GM23338 (cell line): ENCODE data around the gene BHLHE23. TPM values are rescaled to one million over a fixed set of nuclear protein-coding genes. Genes with fewer than 3 reads are reported as not detected.

Experiments
- ATAC-seq: fragments of 200-7000 bp; cut with Tn5 transposase; 3 replicates; pipeline ENCODE4 v1.9.1; 2020
- DNase-seq: peaks from one replicate; pipeline ENCODE4 v3.0.0-alpha.2; 2015; ENCODE audit warnings: low spot score
- H2AFZ ChIP-seq: fragments of 200-600 bp; sonication (generic); 2 replicates; pipeline ENCODE4 v1.8.0; 2016; ENCODE audit warnings: antibody characterized with exemption, mild to moderate bottlenecking, moderate library complexity
- H3F3A ChIP-seq: fragments of 200-600 bp; sonication (generic); replicated peaks from 2 replicates; pipeline ENCODE4 v1.8.0; 2017; ENCODE audit warnings: antibody characterized with exemption, mixed run types, low read depth
- H3K27ac ChIP-seq: fragments of 200-600 bp; sonication (generic); 2 replicates; pipeline ENCODE4 v1.6.1; 2016; ENCODE audit warnings: low read depth
- H3K27me3 ChIP-seq: fragments of 200-600 bp; sonication (generic); 2 replicates; pipeline ENCODE4 v1.8.0; 2016; ENCODE audit warnings: mild to moderate bottlenecking, mixed run types, moderate library complexity; ENCODE audit not compliant: insufficient read depth
- H3K36me3 ChIP-seq: fragments of 200-600 bp; sonication (generic); 2 replicates; pipeline ENCODE4 v1.8.0; 2016; ENCODE audit warnings: mild to moderate bottlenecking; ENCODE audit not compliant: insufficient read depth
- H3K4me1 ChIP-seq: fragments of 200-600 bp; sonication (generic); 2 replicates; pipeline ENCODE4 v1.8.0; 2016; ENCODE audit warnings: mild to moderate bottlenecking, moderate library complexity; ENCODE audit not compliant: insufficient read depth
- H3K4me2 ChIP-seq: fragments of 200-600 bp; sonication (generic); 2 replicates; pipeline ENCODE4 v1.7.1; 2017; ENCODE audit warnings: mixed run types
- H3K4me3 ChIP-seq: fragments of 200-600 bp; sonication (generic); 2 replicates; pipeline ENCODE4 v1.6.1; 2016; ENCODE audit warnings: mixed run types
- H3K79me2 ChIP-seq: fragments of 200-600 bp; sonication (generic); replicated peaks from 2 replicates; pipeline ENCODE4 v1.8.0; 2017; ENCODE audit warnings: mild to moderate bottlenecking; ENCODE audit not compliant: insufficient read depth
- H3K9me2 ChIP-seq: fragments of 200-600 bp; sonication (generic); 2 replicates; pipeline ENCODE4 v1.8.0; 2017; ENCODE audit not compliant: insufficient read depth
- H4K20me1 ChIP-seq: fragments of 200-600 bp; sonication (generic); replicated peaks from 2 replicates; pipeline ENCODE4 v1.8.0; 2017; ENCODE audit warnings: mild to moderate bottlenecking; ENCODE audit not compliant: insufficient read depth
- H3K27ac Mint-ChIP-seq: 2 replicates; pipeline ENCODE4 v1.8.0; 2020; ENCODE audit warnings: inconsistent platforms, mild to moderate bottlenecking, moderate library complexity, mixed read lengths
- H3K27me3 Mint-ChIP-seq: 3 replicates; pipeline ENCODE4 v1.8.0; 2022; ENCODE audit warnings: low read depth, mild to moderate bottlenecking, moderate library complexity, mixed read lengths, inconsistent platforms; ENCODE audit not compliant: insufficient read depth, poor library complexity
- H3K36me3 Mint-ChIP-seq: 3 replicates; pipeline ENCODE4 v1.8.0; 2021; ENCODE audit warnings: low read depth, mild to moderate bottlenecking, inconsistent platforms, moderate library complexity, mixed read lengths
- H3K4me1 Mint-ChIP-seq: 3 replicates; pipeline ENCODE4 v1.8.0; 2020; ENCODE audit warnings: mild to moderate bottlenecking, inconsistent platforms, mixed read lengths
- H3K4me3 Mint-ChIP-seq: 3 replicates; pipeline ENCODE4 v1.8.0; 2021; ENCODE audit warnings: moderate library complexity, mild to moderate bottlenecking, inconsistent platforms, mixed read lengths
- H3K9me3 Mint-ChIP-seq: 3 replicates; pipeline ENCODE4 v1.8.0; 2020; ENCODE audit warnings: moderate library complexity, mild to moderate bottlenecking, inconsistent platforms, mixed read lengths
- CREB1 ChIP-seq: fragments of 250-450 bp; sonication (Bioruptor Pico); IDR thresholded peaks from 2 replicates; pipeline ENCODE4 v1.5.0; 2020; ENCODE audit warnings: low read depth, mild to moderate bottlenecking, moderate library complexity
- CTCF ChIP-seq, 2 experiments: fragments of 200-600 bp in 1 of 2; sonication (generic) in 1 of 2; conservative IDR thresholded peaks; 2 replicates each; pipeline versions ENCODE4 v1.5.1 to v1.6.1; 2016 to 2017; ENCODE audit warnings: antibody characterized with exemption in 2 of 2, low read depth in 2 of 2, mild to moderate bottlenecking in 2 of 2, moderate library complexity in 1 of 2
- EZH2phosphoT487 ChIP-seq: fragments of 200-600 bp; sonication (generic); IDR thresholded peaks from one replicate; pipeline ENCODE4 v1.8.1; 2018; ENCODE audit warnings: antibody characterized with exemption; ENCODE audit not compliant: unreplicated experiment
- JUNB ChIP-seq: IDR thresholded peaks from one replicate; pipeline ENCODE4 v1.6.1; 2016; ENCODE audit warnings: antibody characterized with exemption; ENCODE audit not compliant: unreplicated experiment
- POLR2AphosphoS5 ChIP-seq: IDR thresholded peaks from 2 replicates; pipeline ENCODE4 v1.6.1; 2016; ENCODE audit warnings: antibody characterized with exemption, low read depth
- ZNF114 ChIP-seq: fragments of 250-450 bp; sonication (Bioruptor Pico); IDR thresholded peaks from 2 replicates; pipeline ENCODE4 v1.5.0; 2020; ENCODE audit warnings: mild to moderate bottlenecking, moderate library complexity
- ZNF331 ChIP-seq: fragments of 250-450 bp; sonication (Bioruptor Pico); IDR thresholded peaks from 2 replicates; pipeline ENCODE4 v1.5.0; 2020; ENCODE audit warnings: low read depth, mild to moderate bottlenecking, moderate library complexity
- ZNF462 ChIP-seq: fragments of 250-450 bp; sonication (Bioruptor Pico); IDR thresholded peaks from 2 replicates; pipeline ENCODE4 v1.5.0; 2020; ENCODE audit warnings: mild to moderate bottlenecking, moderate library complexity
- polyA plus RNA-seq: library from polyadenylated mRNA; unstranded; fragments of >200 nt; fragmentation: Nextera tagmentation; extraction: Ambion mirVana; gene quantifications from 2 replicates; pipeline ENCODE4 v1.2.1, GENCODE V29; 2016
- total RNA-seq: library from RNA; depleted of rRNA; stranded (reverse); fragments of >200 nt; shearing (Covaris generic); gene quantifications from 2 replicates; pipeline ENCODE4 v1.2.3, GENCODE V29; 2014

The BHLHE23 gene
- total and polyA plus RNA-seq, 2 experiments from 2014 or later, result 0.52 to 5.0 TPM

- TF ChIP-seq CTCF (conservative IDR thresholded peaks at IDR 0.05; ENCODE audit: low read depth in 2 of 2) (no peak), EZH2phosphoT487 (no peak), JUNB (no peak), POLR2AphosphoS5 (no peak), ZNF331 (no peak)
Observed at GRCh38 chr20:63050406-63050805, 43.6 kb upstream of the BHLHE23 start (continued).

GRCh38 chr20:63049561-63050221 is 42.9 kb upstream of the BHLHE23 start:
- H3F3A ChIP-seq, result 0 out of 2 replicates have a peak, but pooled peaks cover 3% of the 10 kb centered on the region
- Mint-ChIP-seq H3K27ac (no peak overlapping the region), H3K27me3 (peaks cover 9% of the 10 kb centered on the region), H3K4me1 (peaks cover 10% of the 10 kb centered on the region), H3K9me3 (peaks cover 20% of the 10 kb centered on the region; the same call in 2 of the 3 replicates), H3K4me3 (no peak overlapping the region), H3K36me3 (peaks cover 9% of the 10 kb centered on the region; the same call in 1 of the 3 replicates)
- TF ChIP-seq CTCF (conservative IDR thresholded peaks at IDR 0.05; ENCODE audit: low read depth in 2 of 2), result 0 out of 4 replicates have a peak, but pooled peaks of 1 of the 2 experiments have one; percentile 11
- TF ChIP-seq ZNF114, result no peak
- TF ChIP-seq CREB1 (CRISPR knock-in tag), result no peak
- no peak for TF ChIP-seq ZNF462
- H3K4me1 ChIP-seq, result no peaks in the 10 kb centered on the region
- no peak overlapping the region for H3K4me3 ChIP-seq
- no peaks in the 10 kb centered on the region for H4K20me1 ChIP-seq
- H3K9me2 ChIP-seq, result no peaks in the 10 kb centered on the region
- no peaks in the 10 kb centered on the region for H3K27me3 ChIP-seq
- ATAC-seq (no peak), DNase-seq (no peak)
- H2AFZ ChIP-seq, result no peak overlapping the region
- no peak overlapping the region for H3K27ac ChIP-seq
- H3K36me3 ChIP-seq, result no peaks in the 10 kb centered on the region
- H3K79me2 ChIP-seq, result no peaks in the 10 kb centered on the region
- no peak overlapping the region for H3K4me2 ChIP-seq
